Gastroesophageal sphincter (tissue), 4 donors: ENCODE results near the gene SEMA6C. TPM values are rescaled to one million over a fixed set of nuclear protein-coding genes. Genes with fewer than 3 reads are reported as not detected.

Experiments
- ATAC-seq: fragments of 150-250 bp; one replicate; pipeline ENCODE4 v1.9.1; 2016; ENCODE audit warnings: mild to moderate bottlenecking, moderate library complexity
- H3K27ac ChIP-seq, 4 donors: fragments of 200-600 bp; sonication (generic) in 3 of 4; 1 replicate in 3 of 4; 2 replicates in 1 of 4; pipeline ENCODE4 v1.5.1; 2016 to 2019
- H3K27me3 ChIP-seq: fragments of 200-600 bp; sonication (generic); one replicate; pipeline ENCODE4 v1.5.1; 2019
- H3K36me3 ChIP-seq, 2 donors: fragments of 200-600 bp; sonication (generic); one replicate each; pipeline ENCODE4 v1.5.1; 2019; ENCODE audit warnings: control low read depth in 1 of 2
- H3K4me1 ChIP-seq, 3 donors: fragments of 200-600 bp; sonication (generic); 1 replicate in 2 of 3; 2 replicates in 1 of 3; pipeline ENCODE4 v1.5.1; 2016 to 2019; ENCODE audit warnings: control low read depth in 2 of 3
- H3K4me3 ChIP-seq, 2 donors: fragments of 200-600 bp; sonication (generic); one replicate each; pipeline ENCODE4 v1.5.1; 2019; ENCODE audit warnings: mild to moderate bottlenecking in 1 of 2, moderate library complexity in 1 of 2
- H3K9me3 ChIP-seq, 3 donors: fragments of 200-600 bp; sonication (generic); one replicate each; pipeline ENCODE4 v1.5.1; 2017 to 2019; ENCODE audit warnings: control low read depth in 2 of 3
- EP300 ChIP-seq: sonication (generic); formaldehyde crosslinking; IDR thresholded peaks from one replicate; pipeline ENCODE4 v1.6.1; 2017; ENCODE audit warnings: antibody characterized with exemption, mild to moderate bottlenecking
- POLR2A ChIP-seq, 2 donors: fragments of 450-650 bp; IDR thresholded peaks; one replicate each; pipeline ENCODE4 v1.6.1; 2017; ENCODE audit warnings: antibody characterized with exemption in 2 of 2, mild to moderate bottlenecking in 2 of 2, moderate library complexity in 1 of 2
- POLR2AphosphoS5 ChIP-seq: sonication (generic); formaldehyde crosslinking; IDR thresholded peaks from one replicate; pipeline ENCODE4 v1.6.1; 2017; ENCODE audit warnings: antibody characterized with exemption
- whole genome bisulfite sequencing, 2 donors: methylation state at CpG; one replicate each; pipeline ENCODE4 v1.1.5; 2018; ENCODE audit warnings: low coverage in 1 of 2; 5-methylcytosine and 5-hydroxymethylcytosine counted together
- total RNA-seq, 4 donors: library from RNA; depleted of rRNA; stranded (reverse); fragments of >200 nt; gene quantifications; one replicate each; pipeline ENCODE4 v1.1.0, GENCODE V29; 2016
- TF ChIP-seq, protein P1 (sequence below), 4 experiments: fragments of 200-600 bp in 2 of 4; fragments of 450-650 bp in 2 of 4; sonication (generic) in 1 of 4; IDR thresholded peaks; one replicate each; pipeline ENCODE4 v1.5.1; 2017 to 2019; ENCODE audit warnings: antibody characterized with exemption in 4 of 4, mild to moderate bottlenecking in 2 of 4, moderate library complexity in 2 of 4

SEMA6C gene
- total RNA-seq, 4 donors from 2014 or later: 6.1 to 13.9 (median 8.0) TPM

DNA sequence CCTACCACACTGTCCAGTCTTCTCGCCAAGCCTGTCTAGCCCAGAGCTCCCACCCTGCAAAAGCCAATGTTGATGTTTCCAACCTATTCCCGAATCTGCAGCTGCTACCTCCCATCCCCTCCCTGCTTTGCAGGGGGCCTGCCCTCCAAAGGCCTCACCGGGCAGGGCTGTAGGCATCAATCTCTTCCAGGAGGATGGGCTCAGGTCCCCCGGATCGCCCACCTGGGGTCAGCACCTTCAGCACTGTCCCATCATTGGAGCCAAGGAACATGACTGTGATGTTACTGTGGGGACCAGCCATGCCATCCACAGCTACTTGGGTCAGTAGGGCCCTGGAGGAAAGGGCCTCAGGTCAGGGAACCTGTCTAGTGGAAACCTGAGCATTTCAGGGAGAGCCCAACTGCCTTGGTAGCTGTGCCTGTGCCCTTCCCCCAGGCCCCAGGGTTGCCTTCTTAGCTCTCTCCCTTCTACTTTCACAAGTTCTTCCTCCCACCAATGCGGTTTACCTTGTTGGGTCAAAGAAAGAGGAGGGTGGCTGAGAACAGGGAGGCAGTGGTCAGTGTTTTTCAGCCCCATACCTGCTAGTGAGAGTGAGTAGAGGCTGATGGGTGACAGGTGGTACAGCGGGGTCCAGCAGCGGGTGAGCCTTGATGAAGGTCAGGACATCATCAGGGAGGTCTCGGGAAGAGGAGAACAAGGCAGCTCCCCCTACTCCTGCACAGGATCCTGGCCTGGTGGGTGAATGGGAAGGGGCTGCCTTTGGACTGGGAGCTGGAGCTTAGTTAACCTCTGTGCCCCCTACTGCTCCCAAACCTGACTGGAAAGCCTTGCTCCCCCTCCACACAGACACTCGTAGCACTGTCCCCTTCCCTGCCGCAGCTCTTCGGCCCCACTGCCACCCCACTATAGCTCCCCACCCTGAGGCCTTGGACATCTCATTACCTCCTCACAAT is 10.7 kb downstream of the SEMA6C start:
- 92% methylated on average over 2 of the region's 12 CpGs; no CpG with 5 or more reads in 1 of the 2 donors for whole genome bisulfite sequencing, 2 donors
- TF ChIP-seq POLR2A (IDR thresholded peaks at IDR 0.05) (no peak), EP300 (no peak), POLR2AphosphoS5 (no peak)
- TF ChIP-seq, protein P1, sequence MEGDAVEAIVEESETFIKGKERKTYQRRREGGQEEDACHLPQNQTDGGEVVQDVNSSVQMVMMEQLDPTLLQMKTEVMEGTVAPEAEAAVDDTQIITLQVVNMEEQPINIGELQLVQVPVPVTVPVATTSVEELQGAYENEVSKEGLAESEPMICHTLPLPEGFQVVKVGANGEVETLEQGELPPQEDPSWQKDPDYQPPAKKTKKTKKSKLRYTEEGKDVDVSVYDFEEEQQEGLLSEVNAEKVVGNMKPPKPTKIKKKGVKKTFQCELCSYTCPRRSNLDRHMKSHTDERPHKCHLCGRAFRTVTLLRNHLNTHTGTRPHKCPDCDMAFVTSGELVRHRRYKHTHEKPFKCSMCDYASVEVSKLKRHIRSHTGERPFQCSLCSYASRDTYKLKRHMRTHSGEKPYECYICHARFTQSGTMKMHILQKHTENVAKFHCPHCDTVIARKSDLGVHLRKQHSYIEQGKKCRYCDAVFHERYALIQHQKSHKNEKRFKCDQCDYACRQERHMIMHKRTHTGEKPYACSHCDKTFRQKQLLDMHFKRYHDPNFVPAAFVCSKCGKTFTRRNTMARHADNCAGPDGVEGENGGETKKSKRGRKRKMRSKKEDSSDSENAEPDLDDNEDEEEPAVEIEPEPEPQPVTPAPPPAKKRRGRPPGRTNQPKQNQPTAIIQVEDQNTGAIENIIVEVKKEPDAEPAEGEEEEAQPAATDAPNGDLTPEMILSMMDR (IDR thresholded peaks at IDR 0.05): no peak
- Histone ChIP-seq H3K4me3 (no peak overlapping the region), H3K4me1 (peaks cover 0 to 18% (median 5%) of the 10 kb centered on the region in 3 donors), H3K27me3 (no peaks in the 10 kb centered on the region), H3K27ac (no peak overlapping the region), H3K9me3 (no peaks in the 10 kb centered on the region), H3K36me3 (peaks cover 0 to 74% of the 10 kb centered on the region in 2 donors)
- ATAC-seq: no peak

DNA sequence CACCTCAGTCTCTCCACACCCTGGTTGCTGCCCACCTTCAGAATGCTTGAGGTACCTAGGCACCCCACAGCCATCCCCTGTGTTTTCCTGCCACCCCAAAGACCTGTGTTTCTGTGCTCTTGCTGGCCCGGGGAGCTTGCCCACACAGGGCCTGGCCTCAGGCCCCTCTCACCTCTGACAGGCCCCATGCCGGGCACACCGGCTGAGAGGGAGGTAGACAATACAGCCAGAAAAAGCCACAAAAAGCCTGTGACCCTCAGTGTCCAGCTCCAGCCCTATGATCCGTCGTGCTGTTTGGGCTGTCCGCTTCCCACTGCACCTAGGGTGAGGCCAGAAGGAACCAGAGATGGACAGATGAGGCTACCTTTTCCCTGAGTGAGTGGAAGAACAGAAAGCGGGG is 11.4 kb downstream of the SEMA6C start:
- ATAC-seq: no peak
- peaks cover 0 to 24% (median 8%) of the 10 kb centered on the region in 3 donors for H3K4me1 ChIP-seq
- no peak overlapping the region for H3K4me3 ChIP-seq
- no peaks in the 10 kb centered on the region for H3K9me3 ChIP-seq
- 100% methylated on average over 1 of the region's 7 CpGs; no CpG with 5 or more reads in 1 of the 2 donors for WGBS, 2 donors
- H3K27me3 ChIP-seq: no peaks in the 10 kb centered on the region
- H3K36me3 ChIP-seq: peaks cover 0 to 70% of the 10 kb centered on the region in 2 donors
- TF ChIP-seq, protein P1 (IDR thresholded peaks at IDR 0.05): no peak
- no peak for TF ChIP-seq POLR2AphosphoS5
- TF ChIP-seq POLR2A (IDR thresholded peaks at IDR 0.05): no peak
- no peak for TF ChIP-seq EP300
- H3K27ac ChIP-seq: no peak overlapping the region

GRCh38 chr1:151134396-151134795 is 12.0 kb downstream of the SEMA6C start:
- no peak overlapping the region for H3K4me3 ChIP-seq
- TF ChIP-seq POLR2A (IDR thresholded peaks at IDR 0.05) (no peak), EP300 (no peak), POLR2AphosphoS5 (no peak)
- TF ChIP-seq, protein P1 (IDR thresholded peaks at IDR 0.05): no peak
- no peaks in the 10 kb centered on the region for H3K9me3 ChIP-seq
- no peaks in the 10 kb centered on the region for H3K27me3 ChIP-seq
- 84% methylated on average over 3 of the region's 3 CpGs; no CpG with 5 or more reads in 1 of the 2 donors for WGBS, 2 donors
- ATAC-seq: no peak
- H3K4me1 ChIP-seq: peaks cover 0 to 24% (median 8%) of the 10 kb centered on the region in 3 donors
- no peak overlapping the region for H3K27ac ChIP-seq
- H3K36me3 ChIP-seq: peaks cover 0 to 64% of the 10 kb centered on the region in 2 donors

DNA sequence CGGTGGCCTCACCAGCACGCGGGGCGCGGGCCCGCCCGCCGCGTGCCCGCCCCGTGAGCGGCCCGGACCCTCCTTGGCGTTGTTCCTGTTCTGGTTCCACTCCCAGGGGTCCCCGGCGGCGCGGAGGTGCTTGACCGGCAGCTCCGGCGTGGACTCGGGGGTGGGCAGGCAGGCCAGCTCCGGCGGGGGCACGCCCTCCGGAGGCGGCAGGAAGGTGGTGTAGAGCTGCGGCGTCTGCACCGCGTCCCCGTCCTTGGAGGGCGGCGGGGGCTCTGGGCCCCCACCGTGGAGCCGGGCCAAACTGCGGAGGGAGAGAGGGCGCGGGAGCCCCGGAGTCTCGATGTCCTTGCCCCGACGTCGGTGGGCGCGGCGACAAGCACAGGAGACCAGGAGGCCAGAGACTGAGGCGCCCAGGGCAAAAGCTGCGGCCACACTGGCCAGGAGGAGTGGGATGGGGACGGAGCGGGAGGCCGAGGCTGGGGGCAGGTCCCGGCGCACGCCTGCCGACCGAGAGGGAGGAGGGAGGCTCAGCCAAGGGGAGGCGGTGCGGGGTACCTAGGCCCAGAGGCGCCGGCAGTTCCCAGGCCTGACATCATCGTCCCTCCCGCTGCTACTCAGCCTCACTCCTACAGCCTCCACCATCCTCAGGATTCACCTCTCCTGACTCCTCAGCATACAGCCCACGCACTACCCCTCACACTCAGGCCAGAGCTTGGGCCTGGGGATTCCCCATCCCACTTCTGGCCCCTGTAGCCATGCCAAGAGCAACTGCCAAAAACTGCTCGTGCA is 13.2 kb downstream of the SEMA6C start:
- no peak overlapping the region for H3K4me3 ChIP-seq
- peaks cover 0 to 24% (median 8%) of the 10 kb centered on the region in 3 donors for H3K4me1 ChIP-seq
- ATAC-seq: no peak
- H3K27me3 ChIP-seq: no peaks in the 10 kb centered on the region
- peak overlapping the region in 1 of 4 donors; percentile 7 for H3K27ac ChIP-seq
- peaks cover 0 to 52% of the 10 kb centered on the region in 2 donors for H3K36me3 ChIP-seq
- no peak for TF ChIP-seq POLR2A (IDR thresholded peaks at IDR 0.05)
- no peaks in the 10 kb centered on the region for H3K9me3 ChIP-seq
- WGBS, 2 donors: 100% methylated on average over 1 of the region's 65 CpGs; no CpG with 5 or more reads in 1 of the 2 donors
